ENCODE data around the gene MYOC. TPM values are rescaled to one million over a fixed set of nuclear protein-coding genes. Genes with fewer than 3 reads are reported as not detected.

MYOC gene
- total RNA-seq, 1 donor: not detected

DNA sequence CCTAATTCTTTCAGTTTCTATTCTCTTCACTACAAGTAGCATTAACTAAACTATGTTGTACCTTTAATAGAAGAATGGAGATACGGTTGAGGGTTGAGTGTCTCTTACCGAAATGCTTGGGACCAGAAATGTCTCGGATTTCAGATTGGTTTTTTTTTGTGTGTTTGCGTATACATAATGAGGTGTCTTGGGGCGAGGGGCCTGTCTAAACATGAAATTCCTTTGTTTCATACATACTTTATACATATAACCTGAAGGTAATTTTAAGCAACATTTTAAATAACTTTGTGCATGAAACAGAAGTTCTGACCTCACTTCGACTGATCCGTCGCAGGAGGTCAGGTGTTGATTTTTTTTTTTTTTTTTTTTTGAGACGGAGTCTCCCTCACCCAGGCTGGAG is 66.8 kb downstream of the MYOC start:
- no peak overlapping the region for H3K4me3 ChIP-seq (ENCODE audit: insufficient read depth, low read length)
- H3K4me2 ChIP-seq (ENCODE audit: insufficient read depth, low read length): no peak overlapping the region
- H4K20me1 ChIP-seq (ENCODE audit: insufficient read depth, low read length): peaks cover 10% of the 10 kb centered on the region
- peaks cover 67% of the 10 kb centered on the region for H3K36me3 ChIP-seq (ENCODE audit: insufficient read depth, low read length)
- TF ChIP-seq, protein P1, sequence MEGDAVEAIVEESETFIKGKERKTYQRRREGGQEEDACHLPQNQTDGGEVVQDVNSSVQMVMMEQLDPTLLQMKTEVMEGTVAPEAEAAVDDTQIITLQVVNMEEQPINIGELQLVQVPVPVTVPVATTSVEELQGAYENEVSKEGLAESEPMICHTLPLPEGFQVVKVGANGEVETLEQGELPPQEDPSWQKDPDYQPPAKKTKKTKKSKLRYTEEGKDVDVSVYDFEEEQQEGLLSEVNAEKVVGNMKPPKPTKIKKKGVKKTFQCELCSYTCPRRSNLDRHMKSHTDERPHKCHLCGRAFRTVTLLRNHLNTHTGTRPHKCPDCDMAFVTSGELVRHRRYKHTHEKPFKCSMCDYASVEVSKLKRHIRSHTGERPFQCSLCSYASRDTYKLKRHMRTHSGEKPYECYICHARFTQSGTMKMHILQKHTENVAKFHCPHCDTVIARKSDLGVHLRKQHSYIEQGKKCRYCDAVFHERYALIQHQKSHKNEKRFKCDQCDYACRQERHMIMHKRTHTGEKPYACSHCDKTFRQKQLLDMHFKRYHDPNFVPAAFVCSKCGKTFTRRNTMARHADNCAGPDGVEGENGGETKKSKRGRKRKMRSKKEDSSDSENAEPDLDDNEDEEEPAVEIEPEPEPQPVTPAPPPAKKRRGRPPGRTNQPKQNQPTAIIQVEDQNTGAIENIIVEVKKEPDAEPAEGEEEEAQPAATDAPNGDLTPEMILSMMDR (IDR thresholded peaks at IDR 0.05; ENCODE audit: extremely low read depth, low read depth, low read length): no peak
- no peaks in the 10 kb centered on the region for H3K9me3 ChIP-seq (ENCODE audit: low read depth, low read length)
- DNase-seq (ENCODE audit: insufficient read length, low spot score, missing footprints): no peak
- no peak overlapping the region for H3K27ac ChIP-seq (ENCODE audit: low read depth, low read length)
- no peaks in the 10 kb centered on the region for H3K27me3 ChIP-seq (ENCODE audit: insufficient read depth, low read length)
- no peak overlapping the region for H2AFZ ChIP-seq (ENCODE audit: low read length)
- H3K4me1 ChIP-seq (ENCODE audit: insufficient read depth, low read length): peaks cover 6% of the 10 kb centered on the region
- peaks cover 10% of the 10 kb centered on the region for H3K79me2 ChIP-seq (ENCODE audit: insufficient read depth, low read length)

Other genes starting within 250 kb of the MYOC start
- gene PRRC2C, start 167.2 kb downstream of the MYOC start, total RNA-seq: 40.5 and 52.2 TPM in 2 replicates
- under 0.01 TPM in 2 replicates for gene MYOCOS, start 30.4 kb downstream of the MYOC start, total RNA-seq
- 7.6 and 8.5 TPM in 2 replicates for gene VAMP4, start 89.4 kb upstream of the MYOC start, total RNA-seq
- 13.0 and 15.3 TPM in 2 replicates for gene METTL13, start 129.0 kb upstream of the MYOC start, total RNA-seq
- gene DNM3, start 188.8 kb upstream of the MYOC start, total RNA-seq: 0.72 and 1.2 TPM in 2 replicates